Esophagus squamous epithelium (tissue), 4 donors: Measurements from ENCODE around the gene SETDB2.

Experiments used
- POLR2A ChIP-seq, 4 donors: fragments of 450-650 bp; IDR thresholded peaks; one replicate each; pipeline ENCODE4 v1.6.1; 2017; ENCODE audit warnings: antibody characterized with exemption in 4 of 4, mild to moderate bottlenecking in 4 of 4, moderate library complexity in 3 of 4
- TF ChIP-seq, protein P1 (sequence below), 6 experiments: fragments of 450-650 bp in 4 of 6; fragments of 200-600 bp in 2 of 6; sonication (generic) in 2 of 6; IDR thresholded peaks; one replicate each; pipeline ENCODE4 v1.5.1; 2016 to 2019; ENCODE audit warnings: antibody characterized with exemption in 6 of 6, mild to moderate bottlenecking in 4 of 6, moderate library complexity in 4 of 6

DNA sequence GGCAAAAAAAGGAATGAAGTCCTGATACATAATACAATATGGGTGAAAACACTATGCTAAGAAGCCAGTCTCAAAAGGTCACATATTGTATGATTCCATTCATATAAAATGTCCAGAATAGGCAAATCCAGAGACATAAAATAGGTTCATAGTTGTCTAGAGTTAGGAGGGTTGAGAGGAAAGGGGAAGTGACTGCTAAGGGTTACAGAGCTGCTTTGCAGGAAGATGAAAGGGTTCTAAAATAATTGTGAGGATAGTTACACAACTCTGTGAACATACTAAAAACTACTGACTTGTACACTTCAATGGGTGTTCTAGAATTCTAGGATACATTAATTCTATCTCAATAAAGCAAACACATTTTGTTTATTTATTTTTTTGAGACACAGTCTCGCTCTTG, 25.9 kb upstream of the SETDB2 start:
- TF ChIP-seq, protein P1, sequence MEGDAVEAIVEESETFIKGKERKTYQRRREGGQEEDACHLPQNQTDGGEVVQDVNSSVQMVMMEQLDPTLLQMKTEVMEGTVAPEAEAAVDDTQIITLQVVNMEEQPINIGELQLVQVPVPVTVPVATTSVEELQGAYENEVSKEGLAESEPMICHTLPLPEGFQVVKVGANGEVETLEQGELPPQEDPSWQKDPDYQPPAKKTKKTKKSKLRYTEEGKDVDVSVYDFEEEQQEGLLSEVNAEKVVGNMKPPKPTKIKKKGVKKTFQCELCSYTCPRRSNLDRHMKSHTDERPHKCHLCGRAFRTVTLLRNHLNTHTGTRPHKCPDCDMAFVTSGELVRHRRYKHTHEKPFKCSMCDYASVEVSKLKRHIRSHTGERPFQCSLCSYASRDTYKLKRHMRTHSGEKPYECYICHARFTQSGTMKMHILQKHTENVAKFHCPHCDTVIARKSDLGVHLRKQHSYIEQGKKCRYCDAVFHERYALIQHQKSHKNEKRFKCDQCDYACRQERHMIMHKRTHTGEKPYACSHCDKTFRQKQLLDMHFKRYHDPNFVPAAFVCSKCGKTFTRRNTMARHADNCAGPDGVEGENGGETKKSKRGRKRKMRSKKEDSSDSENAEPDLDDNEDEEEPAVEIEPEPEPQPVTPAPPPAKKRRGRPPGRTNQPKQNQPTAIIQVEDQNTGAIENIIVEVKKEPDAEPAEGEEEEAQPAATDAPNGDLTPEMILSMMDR (IDR thresholded peaks at IDR 0.05), result no peak
- no peak for TF ChIP-seq POLR2A (IDR thresholded peaks at IDR 0.05)
